ENCODE measurements around the gene PAIP2B. TPM values are rescaled to one million over a fixed set of nuclear protein-coding genes. Genes with fewer than 3 reads are reported as not detected.
"Not testable (repeated sequence)": the region's sequence is repeated elsewhere in the genome, so short reads cannot be mapped to it uniquely, and the experiment has no call there.

PAIP2B gene
- polyA plus RNA-seq, 1 donor from 2014 or later: 14.4 TPM

- Histone ChIP-seq H3K9me2 (ENCODE audit: insufficient read depth, low read length) (no peaks in the 10 kb centered on the region), H3K4me3 (ENCODE audit: low read length) (no peak overlapping the region), H3K9me3 (ENCODE audit: low read length) (no peaks in the 10 kb centered on the region), H3K36me3 (ENCODE audit: insufficient read depth, low read length) (no peaks in the 10 kb centered on the region), H3K4me2 (ENCODE audit: low read length) (no peak overlapping the region), H3K27ac (ENCODE audit: low read length) (no peak overlapping the region), H3K9ac (ENCODE audit: low read length) (no peak overlapping the region), H4K20me1 (ENCODE audit: insufficient read depth) (no peaks in the 10 kb centered on the region), H3K27me3 (ENCODE audit: insufficient read depth, low read depth, low read length) (no peaks in the 10 kb centered on the region), H2AFZ (ENCODE audit: low read depth, low read length) (no peak overlapping the region), H3K79me2 (replicated peaks; ENCODE audit: insufficient read depth, low read length) (no peaks in the 10 kb centered on the region), H3F3A (ENCODE audit: insufficient read depth, low read length, poor library complexity, severe bottlenecking) (no peaks in the 10 kb centered on the region)
- TF ChIP-seq TAF1 (IDR thresholded peaks at IDR 0.05; ENCODE audit: low read depth) (no peak), EP300 (conservative IDR thresholded peaks at IDR 0.05; ENCODE audit: poor library complexity, severe bottlenecking) (no peak), POLR2AphosphoS5 (IDR thresholded peaks at IDR 0.05) (no peak), RAD21 (conservative IDR thresholded peaks at IDR 0.05) (no peak), CTCF (IDR thresholded peaks at IDR 0.05; ENCODE audit: poor library complexity, severe bottlenecking) (no peak), EZH2 (IDR thresholded peaks at IDR 0.05; ENCODE audit: borderline replicate concordance, insufficient read depth, low read length, poor library complexity, severe bottlenecking) (no peak), REST (IDR thresholded peaks at IDR 0.05; ENCODE audit: borderline replicate concordance) (no peak)
Measured at GRCh38 chr2:71186973-71187372, 39.9 kb downstream of the PAIP2B start.

- not testable (repeated sequence) for H3K27me3 ChIP-seq (ENCODE audit: insufficient read depth, low read depth, low read length); H3K79me2 ChIP-seq (replicated peaks; ENCODE audit: insufficient read depth, low read length); H3K27ac ChIP-seq (ENCODE audit: low read length); H3K9me2 ChIP-seq (ENCODE audit: insufficient read depth, low read length); H4K20me1 ChIP-seq (ENCODE audit: insufficient read depth); H3K9ac ChIP-seq (ENCODE audit: low read length); H3K4me3 ChIP-seq (ENCODE audit: low read length); H3K36me3 ChIP-seq (ENCODE audit: insufficient read depth, low read length); H3K9me3 ChIP-seq (ENCODE audit: low read length); H3F3A ChIP-seq (ENCODE audit: insufficient read depth, low read length, poor library complexity, severe bottlenecking); H2AFZ ChIP-seq (ENCODE audit: low read depth, low read length); H3K4me2 ChIP-seq (ENCODE audit: low read length)
Measured at GRCh38 chr2:71183306-71184115, 43.4 kb downstream of the PAIP2B start.

GRCh38 chr2:71181316-71181715 is 45.6 kb downstream of the PAIP2B start:
- Histone ChIP-seq H2AFZ (ENCODE audit: low read depth, low read length) (no peak overlapping the region), H3K79me2 (replicated peaks; ENCODE audit: insufficient read depth, low read length) (no peaks in the 10 kb centered on the region), H3K4me2 (ENCODE audit: low read length) (no peak overlapping the region), H3K27me3 (ENCODE audit: insufficient read depth, low read depth, low read length) (no peaks in the 10 kb centered on the region), H3K4me3 (ENCODE audit: low read length) (no peak overlapping the region), H3K9ac (ENCODE audit: low read length) (no peak overlapping the region), H3K9me3 (ENCODE audit: low read length) (no peaks in the 10 kb centered on the region), H3F3A (ENCODE audit: insufficient read depth, low read length, poor library complexity, severe bottlenecking) (no peaks in the 10 kb centered on the region), H3K27ac (ENCODE audit: low read length) (no peak overlapping the region), H3K36me3 (ENCODE audit: insufficient read depth, low read length) (no peaks in the 10 kb centered on the region), H4K20me1 (ENCODE audit: insufficient read depth) (no peaks in the 10 kb centered on the region), H3K9me2 (ENCODE audit: insufficient read depth, low read length) (no peaks in the 10 kb centered on the region)
- TF ChIP-seq MXI1 (conservative IDR thresholded peaks at IDR 0.05; ENCODE audit: poor library complexity, severe bottlenecking) (no peak), REST (IDR thresholded peaks at IDR 0.05; ENCODE audit: borderline replicate concordance) (no peak), EZH2 (IDR thresholded peaks at IDR 0.05; ENCODE audit: borderline replicate concordance, insufficient read depth, low read length, poor library complexity, severe bottlenecking) (no peak), POLR2AphosphoS5 (IDR thresholded peaks at IDR 0.05) (no peak), TAF1 (IDR thresholded peaks at IDR 0.05; ENCODE audit: low read depth) (no peak), RAD21 (conservative IDR thresholded peaks at IDR 0.05) (no peak), SMC3 (conservative IDR thresholded peaks at IDR 0.05; ENCODE audit: poor library complexity) (no peak), EP300 (conservative IDR thresholded peaks at IDR 0.05; ENCODE audit: poor library complexity, severe bottlenecking) (no peak), CTCF (IDR thresholded peaks at IDR 0.05; ENCODE audit: poor library complexity, severe bottlenecking) (no peak)

All from neural cell (in vitro differentiated cells).